Measurements from ENCODE around the gene FATE1. TPM values are rescaled to one million over a fixed set of nuclear protein-coding genes. Genes with fewer than 3 reads are reported as not detected.

Gene FATE1
- not detected for total RNA-seq
- long read RNA-seq: 0 reads

GRCh38 chrX:151715752-151716151 is at the start of gene FATE1:
FATE1 (plus strand) TSS chrX:151716035; CDS start chrX:151716120, 85 bp downstream.
- TF ChIP-seq CTCF (IDR thresholded peaks at IDR 0.05) (no peak), POLR2A (IDR thresholded peaks at IDR 0.05) (no peak)
- H3K4me3 ChIP-seq: no peak within 1 kb of the TSS
- intact Hi-C loops (cut with DNase I): no loop called here
- 57% methylated on average over 2 of the region's 3 CpGs for WGBS (ENCODE audit: insufficient coverage, low coverage, low lambda C conversion rate, missing lambda C conversion rate)
- ATAC-seq (peak in 1 of 4 donors; percentile 37), DNase-seq (no peak)
- no peaks in the 10 kb centered on the region for H3K27me3 ChIP-seq
- H3K27ac ChIP-seq: no peak within 1 kb of the TSS
- no peaks in the 10 kb centered on the region for H3K36me3 ChIP-seq
- H3K9me3 ChIP-seq: no peaks in the 10 kb centered on the region
- no peaks in the 10 kb centered on the region for H3K4me1 ChIP-seq

GRCh38 chrX:151675121-151675746 is 40.6 kb upstream of the FATE1 start:
- 29% methylated on average over 5 of the region's 6 CpGs for WGBS (ENCODE audit: insufficient coverage, low coverage, low lambda C conversion rate, missing lambda C conversion rate)
- TF ChIP-seq POLR2A (IDR thresholded peaks at IDR 0.05): no peak
- TF ChIP-seq CTCF (IDR thresholded peaks at IDR 0.05): no peak
- H3K4me3 ChIP-seq: no peak overlapping the region
- H3K27ac ChIP-seq: no peak overlapping the region
- H3K27me3 ChIP-seq: no peaks in the 10 kb centered on the region
- no peaks in the 10 kb centered on the region for H3K4me1 ChIP-seq
- ATAC-seq (no peak), DNase-seq (no peak)
- no peaks in the 10 kb centered on the region for H3K36me3 ChIP-seq
- intact Hi-C loops (cut with DNase I): loop anchor here (10.0 kb wide), 1 partner anchor 520 kb away; no protein-coding TSS in a partner anchor
- H3K9me3 ChIP-seq: no peaks in the 10 kb centered on the region

GRCh38 chrX:151676196-151676595 is 39.6 kb upstream of the FATE1 start:
- Histone ChIP-seq H3K36me3 (no peaks in the 10 kb centered on the region), H3K4me1 (no peaks in the 10 kb centered on the region), H3K4me3 (no peak overlapping the region), H3K27ac (no peak overlapping the region), H3K27me3 (no peaks in the 10 kb centered on the region), H3K9me3 (no peaks in the 10 kb centered on the region)
- intact Hi-C loops (cut with DNase I): loop anchor here (10.0 kb wide), 1 partner anchor 521 kb away; no protein-coding TSS in a partner anchor
- no peak for ATAC-seq
- 41% methylated on average over 3 of the region's 4 CpGs for WGBS (ENCODE audit: insufficient coverage, low coverage, low lambda C conversion rate, missing lambda C conversion rate)
- TF ChIP-seq POLR2A (IDR thresholded peaks at IDR 0.05) (no peak), CTCF (IDR thresholded peaks at IDR 0.05) (no peak)
- DNase-seq: no peak

GRCh38 chrX:151679798-151680402 is 35.9 kb upstream of the FATE1 start:
- no peak for TF ChIP-seq POLR2A (IDR thresholded peaks at IDR 0.05)
- no peak for TF ChIP-seq CTCF (IDR thresholded peaks at IDR 0.05)
- no peak for DNase-seq
- Histone ChIP-seq H3K4me3 (no peak overlapping the region), H3K27me3 (no peaks in the 10 kb centered on the region), H3K4me1 (no peaks in the 10 kb centered on the region), H3K27ac (no peak overlapping the region), H3K36me3 (no peaks in the 10 kb centered on the region), H3K9me3 (no peaks in the 10 kb centered on the region)
- WGBS (ENCODE audit: insufficient coverage, low coverage, low lambda C conversion rate, missing lambda C conversion rate): 46% methylated on average over 5 of the region's 5 CpGs
- intact Hi-C loops (cut with DNase I): loop anchor here (10.0 kb wide), 1 partner anchor 525 kb away; no protein-coding TSS in a partner anchor
- no peak for ATAC-seq

Measured in right lobe of liver (tissue), 6 donors.